DLD1 (cell line): Measurements from ENCODE around the gene BOLL.
"Not testable (repeated sequence)": the region's sequence is repeated elsewhere in the genome, so short reads cannot be mapped to it uniquely, and the experiment has no call there.

Experiments used
- in situ Hi-C: cut with HindIII; loops from 2 replicates; pipeline ENCODE4 v1.10.0; 2017; ENCODE audit warnings: low sequenced_read_pairs

BOLL gene

GRCh38 chr2:197707316-197708213 is 77.6 kb downstream of the BOLL start:
- in situ Hi-C loops, result no loop called here

- in situ Hi-C loops, result no loop called here
Measured at GRCh38 chr2:197706839-197707207, 78.3 kb downstream of the BOLL start.

GRCh38 chr2:197705912-197706838 is 78.9 kb downstream of the BOLL start:
- in situ Hi-C loops, result no loop called here

- in situ Hi-C loops, result no loop called here
Measured at GRCh38 chr2:197705121-197705911, 79.8 kb downstream of the BOLL start, which contains the start of gene MARS2. Gene MARS2 (plus strand): TSS chr2:197705369. CDS start chr2:197705406, 37 bp downstream.

GRCh38 chr2:197704434-197705120 is 80.5 kb downstream of the BOLL start:
- in situ Hi-C loops, result no loop called here

- in situ Hi-C loops, result no loop called here
Measured at GRCh38 chr2:197700960-197701359, 84.2 kb downstream of the BOLL start.

GRCh38 chr2:197699724-197700123 is 85.4 kb downstream of the BOLL start:
- in situ Hi-C loops, result not testable (repeated sequence)

- in situ Hi-C loops, result not testable (repeated sequence)
Measured at GRCh38 chr2:197696571-197696970, 88.5 kb downstream of the BOLL start.

GRCh38 chr2:197695971-197696370 is 89.1 kb downstream of the BOLL start:
- in situ Hi-C loops, result not testable (repeated sequence)

GRCh38 chr2:197695206-197695605 is 89.9 kb downstream of the BOLL start:
- in situ Hi-C loops, result not testable (repeated sequence)

- in situ Hi-C loops, result no loop called here
Measured at GRCh38 chr2:197677483-197677882, 107.6 kb downstream of the BOLL start.

- in situ Hi-C loops, result no loop called here
Measured at GRCh38 chr2:197677056-197677455, 108.1 kb downstream of the BOLL start.
